Mesothelial cell of epicardium (in vitro differentiated cells): ENCODE data around the gene ARAP1. TPM values are rescaled to one million over a fixed set of nuclear protein-coding genes. Genes with fewer than 3 reads are reported as not detected.

Experiments used
- DNase-seq, 2 experiments: peaks; one replicate each; pipeline ENCODE4 v3.0.0; 2021; ENCODE audit warnings: low spot score in 2 of 2; ENCODE audit not compliant: unreplicated experiment in 2 of 2
- H3K27ac Mint-ChIP-seq: 2 replicates; pipeline ENCODE4 v1.8.0; 2021; ENCODE audit warnings: mixed read lengths
- H3K27me3 Mint-ChIP-seq: 2 replicates; pipeline ENCODE4 v1.8.0; 2021; ENCODE audit warnings: low read depth, mixed read lengths
- H3K36me3 Mint-ChIP-seq: 2 replicates; pipeline ENCODE4 v1.8.0; 2021; ENCODE audit warnings: mixed read lengths
- H3K4me1 Mint-ChIP-seq: 2 replicates; pipeline ENCODE4 v1.8.0; 2021; ENCODE audit warnings: mixed read lengths
- H3K4me3 Mint-ChIP-seq: 2 replicates; pipeline ENCODE4 v1.8.0; 2021; ENCODE audit warnings: mild to moderate bottlenecking, moderate library complexity, mixed read lengths
- H3K9me3 Mint-ChIP-seq: 2 replicates; pipeline ENCODE4 v1.8.0; 2021; ENCODE audit warnings: mixed read lengths
- total RNA-seq: library from RNA; stranded (reverse); gene quantifications from 3 replicates; pipeline ENCODE4 v1.2.1, GENCODE V29; 2021
- TF ChIP-seq, protein P1 (sequence below): fragments of 200-600 bp; sonication (generic); IDR thresholded peaks from one replicate; pipeline ENCODE4 v1.5.0; 2021; ENCODE audit warnings: antibody characterized with exemption; ENCODE audit not compliant: unreplicated experiment

The ARAP1 gene
- total RNA-seq, 1 donor from 2014 or later = 155 TPM

DNA sequence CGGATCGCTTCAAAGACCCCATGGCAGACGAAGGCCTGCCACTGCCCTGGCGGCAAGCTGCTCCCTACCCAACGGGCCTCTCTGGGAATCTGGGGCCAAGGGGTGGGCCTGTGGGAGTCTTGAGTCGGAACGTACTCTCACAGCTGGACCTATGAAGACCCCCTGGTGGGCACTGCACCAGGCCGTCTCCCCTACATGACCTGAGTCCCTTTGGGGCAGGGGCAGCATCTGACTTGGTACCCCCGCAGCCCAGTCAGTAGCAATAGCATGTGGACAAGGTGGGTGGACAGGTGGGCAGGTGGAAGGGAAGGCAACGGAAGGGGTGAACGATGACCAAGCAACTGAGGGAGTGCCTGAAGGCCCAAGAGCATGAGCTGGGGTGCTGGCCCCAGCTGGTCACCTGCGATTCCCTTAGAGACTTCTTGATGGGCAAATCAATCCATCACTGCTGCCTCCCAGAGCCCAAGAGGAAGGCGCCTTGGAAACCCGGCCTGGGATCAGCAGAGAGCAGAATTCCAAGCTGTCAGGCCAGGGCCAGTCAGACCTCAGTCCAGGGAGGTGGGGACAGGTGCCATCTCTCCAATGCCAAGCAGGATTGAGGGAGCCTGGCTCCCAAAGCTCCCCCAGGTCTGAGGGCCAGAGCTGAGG lies 35.3 kb downstream of the ARAP1 start:
- TF ChIP-seq, protein P1, sequence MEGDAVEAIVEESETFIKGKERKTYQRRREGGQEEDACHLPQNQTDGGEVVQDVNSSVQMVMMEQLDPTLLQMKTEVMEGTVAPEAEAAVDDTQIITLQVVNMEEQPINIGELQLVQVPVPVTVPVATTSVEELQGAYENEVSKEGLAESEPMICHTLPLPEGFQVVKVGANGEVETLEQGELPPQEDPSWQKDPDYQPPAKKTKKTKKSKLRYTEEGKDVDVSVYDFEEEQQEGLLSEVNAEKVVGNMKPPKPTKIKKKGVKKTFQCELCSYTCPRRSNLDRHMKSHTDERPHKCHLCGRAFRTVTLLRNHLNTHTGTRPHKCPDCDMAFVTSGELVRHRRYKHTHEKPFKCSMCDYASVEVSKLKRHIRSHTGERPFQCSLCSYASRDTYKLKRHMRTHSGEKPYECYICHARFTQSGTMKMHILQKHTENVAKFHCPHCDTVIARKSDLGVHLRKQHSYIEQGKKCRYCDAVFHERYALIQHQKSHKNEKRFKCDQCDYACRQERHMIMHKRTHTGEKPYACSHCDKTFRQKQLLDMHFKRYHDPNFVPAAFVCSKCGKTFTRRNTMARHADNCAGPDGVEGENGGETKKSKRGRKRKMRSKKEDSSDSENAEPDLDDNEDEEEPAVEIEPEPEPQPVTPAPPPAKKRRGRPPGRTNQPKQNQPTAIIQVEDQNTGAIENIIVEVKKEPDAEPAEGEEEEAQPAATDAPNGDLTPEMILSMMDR = no peak
- H3K36me3 Mint-ChIP-seq = peaks cover 2% of the 10 kb centered on the region
- no peak for DNase-seq
- H3K9me3 Mint-ChIP-seq = no peaks in the 10 kb centered on the region
- no peak overlapping the region for H3K4me3 Mint-ChIP-seq
- H3K4me1 Mint-ChIP-seq = peaks cover 47% of the 10 kb centered on the region
- peak overlapping the region; percentile 12 for H3K27ac Mint-ChIP-seq
- H3K27me3 Mint-ChIP-seq = no peaks in the 10 kb centered on the region

DNA sequence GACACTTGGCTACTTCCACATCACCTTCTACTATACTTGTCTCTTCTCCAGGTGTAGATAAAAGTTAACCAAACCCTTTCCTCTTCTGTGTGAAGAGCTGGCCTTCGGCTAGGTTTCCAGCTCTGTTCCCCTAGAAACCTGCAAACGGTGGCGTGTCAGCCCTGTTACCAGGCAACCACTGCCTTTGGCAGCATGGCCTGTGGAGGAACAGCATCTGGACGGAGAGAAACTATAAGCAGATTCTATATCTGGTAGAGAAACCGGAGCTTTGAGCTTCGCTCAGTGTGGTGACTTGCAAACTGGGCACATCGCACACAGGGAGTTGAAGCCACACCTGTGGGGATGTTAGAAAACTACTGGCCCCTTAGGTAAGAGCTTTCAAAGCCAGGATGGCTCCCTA lies 35.9 kb downstream of the ARAP1 start:
- peak overlapping the region; percentile 76 for H3K27ac Mint-ChIP-seq

DNA sequence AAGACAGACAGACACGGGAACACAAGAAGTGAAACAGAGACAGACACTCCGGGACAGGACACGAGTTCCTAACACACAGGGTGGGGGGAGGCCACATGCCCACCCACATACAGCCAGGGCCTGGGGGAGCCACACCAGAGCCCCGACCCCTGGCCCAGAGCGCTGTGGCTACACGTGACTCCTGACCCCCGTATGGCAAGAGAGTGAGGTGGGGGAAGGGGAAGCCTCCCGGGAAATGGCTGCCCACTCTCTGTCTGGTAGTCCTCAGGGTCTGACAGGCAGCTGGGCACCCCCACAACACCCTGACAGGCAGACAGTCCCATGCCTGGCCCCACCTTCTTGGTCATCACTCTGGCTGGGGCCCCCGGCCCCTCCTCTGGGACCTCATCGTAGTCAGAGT lies 39.4 kb downstream of the ARAP1 start:
- no peak for DNase-seq
- Mint-ChIP-seq H3K36me3 (peaks cover 15% of the 10 kb centered on the region), H3K27ac (peak overlapping the region; percentile 71), H3K27me3 (no peaks in the 10 kb centered on the region), H3K9me3 (no peaks in the 10 kb centered on the region), H3K4me3 (no peak overlapping the region), H3K4me1 (peaks cover 13% of the 10 kb centered on the region)
- TF ChIP-seq, protein P1 = no peak

More for the DNA sequence above, 35.9 kb downstream of the ARAP1 start:
- Mint-ChIP-seq H3K4me1 (peaks cover 42% of the 10 kb centered on the region), H3K4me3 (no peak overlapping the region), H3K36me3 (peaks cover 2% of the 10 kb centered on the region), H3K27me3 (no peaks in the 10 kb centered on the region), H3K9me3 (no peaks in the 10 kb centered on the region)
- no peak for DNase-seq
- TF ChIP-seq, protein P1 = no peak

DNA sequence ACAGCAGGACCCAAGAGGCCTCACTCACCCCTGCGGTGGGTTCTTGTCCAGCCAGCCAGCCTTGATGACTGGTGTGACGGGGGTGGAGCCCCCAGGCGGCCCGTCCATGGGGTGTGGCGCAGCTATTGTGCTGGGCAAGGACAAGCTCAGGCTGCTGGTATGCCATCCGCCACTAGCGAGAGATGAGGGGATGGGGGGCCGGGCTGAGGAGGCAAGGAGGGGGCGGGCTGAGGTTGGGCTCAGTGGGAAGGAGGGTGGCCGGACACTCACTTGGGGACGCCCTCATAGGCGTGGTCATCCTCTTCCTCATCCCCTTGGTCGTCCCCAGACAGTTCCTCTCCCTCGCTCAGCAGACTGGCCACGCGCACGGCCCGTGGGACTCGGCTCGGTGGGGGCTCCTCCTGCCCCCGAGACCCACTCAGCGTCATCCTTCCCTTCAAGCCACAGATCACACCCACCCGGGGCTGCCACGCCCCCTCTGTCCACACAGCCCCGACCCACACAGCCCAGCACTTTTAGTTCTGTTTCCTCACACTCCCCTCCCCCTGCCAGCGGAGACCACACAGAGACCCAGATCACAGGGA lies 39.9 kb downstream of the ARAP1 start:
- no peaks in the 10 kb centered on the region for H3K9me3 Mint-ChIP-seq
- peak overlapping the region; percentile 71 for H3K27ac Mint-ChIP-seq
- DNase-seq = no peak
- no peak overlapping the region for H3K4me3 Mint-ChIP-seq
- H3K4me1 Mint-ChIP-seq = peaks cover 13% of the 10 kb centered on the region
- peaks cover 18% of the 10 kb centered on the region for H3K36me3 Mint-ChIP-seq
- TF ChIP-seq, protein P1 = no peak
- no peaks in the 10 kb centered on the region for H3K27me3 Mint-ChIP-seq

DNA sequence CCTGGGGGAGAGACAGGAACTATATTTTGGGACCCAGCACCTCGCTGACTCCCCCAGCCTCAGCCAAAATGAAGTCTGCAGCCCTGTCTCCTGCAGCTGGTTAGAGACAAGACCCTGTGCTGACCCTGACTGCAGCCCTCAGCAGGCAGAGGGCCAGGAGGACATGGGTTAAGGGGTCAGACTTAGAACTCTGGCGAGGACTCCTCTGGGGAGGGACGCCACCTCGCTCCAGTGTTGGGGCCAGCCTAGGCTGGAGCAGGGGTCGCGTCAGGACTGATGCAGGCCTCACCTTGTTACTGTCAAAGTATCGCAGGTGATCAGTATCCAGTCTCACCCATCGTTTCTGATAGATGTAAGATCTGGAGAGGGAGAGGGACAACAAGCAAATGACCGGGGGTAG lies 41.1 kb downstream of the ARAP1 start:
- no peak for DNase-seq
- H3K4me3 Mint-ChIP-seq = no peak overlapping the region
- H3K27ac Mint-ChIP-seq = no peak overlapping the region
- peaks cover 23% of the 10 kb centered on the region for H3K36me3 Mint-ChIP-seq
- peaks cover 12% of the 10 kb centered on the region for H3K4me1 Mint-ChIP-seq
- H3K9me3 Mint-ChIP-seq = no peaks in the 10 kb centered on the region
- no peaks in the 10 kb centered on the region for H3K27me3 Mint-ChIP-seq
- TF ChIP-seq, protein P1 = no peak
